HepG2 (cell line): Measurements from ENCODE around the gene DNAJA2. TPM values are rescaled to one million over a fixed set of nuclear protein-coding genes. Genes with fewer than 3 reads are reported as not detected.

Source experiments
- ATAC-seq: fragments of 200-7000 bp; cut with Tn5 transposase; 3 replicates; pipeline ENCODE4 v1.9.1; 2020; ENCODE audit warnings: mild to moderate bottlenecking, moderate library complexity
- BruUV-seq: library from RNA; stranded (reverse); fragments of 400-500 nt; replicated peaks from 2 replicates; lab custom pipeline; 2021; lab: Mats Ljungman, UMichigan
- CTCF ChIA-PET: fragments of 300-600 bp; formaldehyde crosslinking; extraction: SDS; loops from one replicate; lab custom pipeline; 2021; ENCODE audit warnings: low total read pairs, inconsistent platforms, low intra/inter-chr PET ratio; lab: Yijun Ruan, JAX
- POLR2A ChIA-PET: fragments of 350-600 bp; sonication (Branson Sonifier 250); formaldehyde crosslinking; loops from one replicate; lab custom pipeline; 2020; ENCODE audit warnings: antibody characterized with exemption, inconsistent platforms; lab: Yijun Ruan, JAX
- DNase-seq: peaks from one replicate; pipeline ENCODE4 v3.0.0-alpha.2; 2015; ENCODE audit warnings: low spot score
- FAIRE-seq: peaks from 3 replicates; lab custom pipeline; 2011; peaks lifted over from hg19 to GRCh38; lab: Jason Lieb, UNC
- H2AFZ ChIP-seq: one replicate; pipeline ENCODE4 v1.6.1; 2011; ENCODE audit warnings: low read length, inconsistent platforms
- H3K27ac ChIP-seq: fragments of 300-600 bp; 3 replicates; pipeline ENCODE4 v1.8.0; 2011; ENCODE audit warnings: mixed run types, mild to moderate bottlenecking, mixed read lengths, low read length, inconsistent platforms; ENCODE audit not compliant: insufficient read depth; ENCODE audit errors: extremely low read length
- H3K27me3 ChIP-seq, 2 experiments: fragments of 200-600 bp in 1 of 2; 2 replicates in 1 of 2; 3 replicates in 1 of 2; pipeline versions ENCODE4 v1.6.0 to v1.8.0; 2011; ENCODE audit warnings: low read length in 2 of 2, mild to moderate bottlenecking in 2 of 2, moderate library complexity in 2 of 2, inconsistent platforms in 1 of 2; ENCODE audit not compliant: insufficient read depth in 2 of 2, control insufficient read depth in 1 of 2
- H3K36me3 ChIP-seq, 2 experiments: fragments of 200-600 bp in 1 of 2; replicated peaks in 1 of 2; 2 replicates in 1 of 2; 3 replicates in 1 of 2; pipeline versions ENCODE4 v1.5.1 to v1.8.0; 2011; ENCODE audit warnings: low read length in 2 of 2, inconsistent platforms in 1 of 2; ENCODE audit not compliant: insufficient read depth in 2 of 2, control insufficient read depth in 1 of 2
- H3K4me1 ChIP-seq: 2 replicates; pipeline ENCODE4 v1.5.1; 2012; ENCODE audit warnings: low read length, inconsistent platforms; ENCODE audit not compliant: insufficient read depth
- H3K4me2 ChIP-seq: 2 replicates; pipeline ENCODE4 v1.6.0; 2011; ENCODE audit warnings: low read depth, low read length, inconsistent platforms
- H3K4me3 ChIP-seq, 3 experiments: fragments of 200-600 bp in 1 of 3; sonication (generic), shearing (Covaris generic) in 1 of 3; replicated peaks in 1 of 3; 2 replicates each; pipeline ENCODE4 v1.5.1; 2011 to 2016; ENCODE audit warnings: low read length in 3 of 3, inconsistent platforms in 2 of 3, low read depth in 2 of 3, mild to moderate bottlenecking in 2 of 3, control low read depth in 1 of 3, mixed read lengths in 1 of 3; ENCODE audit not compliant: insufficient read depth in 1 of 3
- H3K79me2 ChIP-seq: one replicate; pipeline ENCODE4 v1.6.1; 2011; ENCODE audit warnings: low read length, inconsistent platforms; ENCODE audit not compliant: insufficient read depth
- H3K9ac ChIP-seq: 2 replicates; pipeline ENCODE4 v1.6.0; 2011; ENCODE audit warnings: mild to moderate bottlenecking, low read depth, low read length, inconsistent platforms; ENCODE audit not compliant: insufficient read depth
- H3K9me3 ChIP-seq: 2 replicates; pipeline ENCODE4 v1.5.1; 2012; ENCODE audit warnings: mild to moderate bottlenecking, low read length
- H4K20me1 ChIP-seq: 2 replicates; pipeline ENCODE4 v1.6.0; 2011; ENCODE audit warnings: inconsistent platforms, mild to moderate bottlenecking, low read length, moderate library complexity; ENCODE audit not compliant: insufficient read depth
- ATF7 ChIP-seq, 2 experiments: fragments of 450-650 bp in 1 of 2; sonication (generic) in 1 of 2; formaldehyde crosslinking in 1 of 2; IDR thresholded peaks; 2 replicates each; pipeline versions ENCODE4 v1.4.0 to v1.6.1; 2016 to 2020; ENCODE audit warnings: antibody characterized with exemption in 1 of 2, mild to moderate bottlenecking in 1 of 2, missing genetic modification reagents in 1 of 2
- CEBPB ChIP-seq: IDR thresholded peaks from 2 replicates; pipeline ENCODE4 v1.6.1; 2011; ENCODE audit warnings: low read depth, low read length, improper control_type of control experiment, borderline replicate concordance
- CHCHD3 ChIP-seq: sonication (generic); formaldehyde crosslinking; IDR thresholded peaks from 2 replicates; pipeline ENCODE4 v1.8.0; 2022; ENCODE audit warnings: mild to moderate bottlenecking, missing genetic modification reagents, moderate library complexity
- LBX2 ChIP-seq: sonication (generic); formaldehyde crosslinking; IDR thresholded peaks from 2 replicates; pipeline ENCODE4 v1.5.0; 2020; ENCODE audit warnings: missing genetic modification reagents, mild to moderate bottlenecking, borderline replicate concordance
- MED1 ChIP-seq: sonication (generic); formaldehyde crosslinking; IDR thresholded peaks from 2 replicates; pipeline ENCODE4 v1.4.0; 2020; ENCODE audit warnings: missing genetic modification reagents
- NR2F2 ChIP-seq: IDR thresholded peaks from 2 replicates; pipeline ENCODE4 v1.6.1; 2012; ENCODE audit warnings: low read depth, inconsistent platforms, borderline replicate concordance
- RBFOX2 ChIP-seq: fragments of 200-400 bp; formaldehyde crosslinking; IDR thresholded peaks from 2 replicates; pipeline ENCODE4 v1.6.1; 2017; ENCODE audit warnings: low read depth, mild to moderate bottlenecking, low read length
- RXRA ChIP-seq: sonication (generic); formaldehyde crosslinking; IDR thresholded peaks from 2 replicates; pipeline ENCODE4 v1.5.1; 2020; ENCODE audit warnings: missing genetic modification reagents
- SKI ChIP-seq: fragments of 450-650 bp; IDR thresholded peaks from one replicate; pipeline ENCODE4 v1.6.1; 2018; ENCODE audit warnings: mild to moderate bottlenecking; ENCODE audit not compliant: partially characterized antibody
- SRSF1 ChIP-seq: fragments of 200-400 bp; formaldehyde crosslinking; optimal IDR thresholded peaks from 2 replicates; pipeline ENCODE3; 2017; ENCODE audit warnings: mild to moderate bottlenecking, low read depth, low read length, moderate library complexity
- SSRP1 ChIP-seq: IDR thresholded peaks from 2 replicates; pipeline ENCODE4 v1.6.1; 2016; ENCODE audit warnings: control low read depth
- ZBTB1 ChIP-seq: sonication (generic); formaldehyde crosslinking; IDR thresholded peaks from 2 replicates; pipeline ENCODE4 v1.4.0; 2020; ENCODE audit warnings: missing genetic modification reagents, borderline replicate concordance
- ZBTB38 ChIP-seq: sonication (generic); formaldehyde crosslinking; IDR thresholded peaks from 2 replicates; pipeline ENCODE4 v1.5.1; 2020; ENCODE audit warnings: mild to moderate bottlenecking, missing genetic modification reagents
- ZBTB4 ChIP-seq: sonication (generic); formaldehyde crosslinking; IDR thresholded peaks from 2 replicates; pipeline ENCODE4 v1.4.0; 2020; ENCODE audit warnings: missing genetic modification reagents, mild to moderate bottlenecking, borderline replicate concordance
- ZNF576 ChIP-seq: sonication (generic); formaldehyde crosslinking; IDR thresholded peaks from 2 replicates; pipeline ENCODE4 v1.4.0; 2020; ENCODE audit warnings: mild to moderate bottlenecking, missing genetic modification reagents
- ZNF776 ChIP-seq: sonication (generic); formaldehyde crosslinking; IDR thresholded peaks from 2 replicates; pipeline ENCODE4 v1.4.0; 2020; ENCODE audit warnings: mild to moderate bottlenecking, missing genetic modification reagents
- WGBS: methylation state at CpG from one replicate; pipeline ENCODE4 v1.1.6; 2017; ENCODE audit warnings: low lambda C conversion rate; 5-methylcytosine and 5-hydroxymethylcytosine counted together
- in situ Hi-C: cut with HindIII; loops from 2 replicates; pipeline ENCODE4 v1.10.0; 2017; ENCODE audit warnings: low pct_unique_long_range_greater_than_20kb; ENCODE audit not compliant: extremely low pct_ligation_motif_present
- intact Hi-C: fragments of 100-400 bp; cut with micrococcal nuclease; formaldehyde crosslinking; loops from one replicate; pipeline ENCODE4 v1.10.0; 2022; ENCODE audit not compliant: unreplicated experiment
- polyA plus RNA-seq, 8 experiments: library from polyadenylated mRNA; depleted of rRNA in 3 of 8; stranded (reverse) in 7 of 8; unstranded in 1 of 8; fragments of >200 nt; fragmentation: Illumina TruSeq in 4 of 8; extraction: Trizol in 4 of 8; gene quantifications; 2 replicates each; pipeline versions ENCODE4 v1.2.1 to v1.2.3, GENCODE V29; 2011 to 2016; ENCODE audit warnings: low read depth in 4 of 8, missing spikeins in 1 of 8, mixed read lengths in 1 of 8; ENCODE audit not compliant: insufficient read depth in 1 of 8
- total RNA-seq, 5 experiments: library from RNA; depleted of rRNA; stranded (reverse); fragments of >200 nt; fragmentation: Illumina TruSeq; extraction: Trizol; gene quantifications; 2 replicates each; pipeline ENCODE4 v1.2.3, GENCODE V29; 2016; ENCODE audit warnings: low read depth in 1 of 5
- TF ChIP-seq, protein P1 (sequence below): IDR thresholded peaks from 2 replicates; pipeline ENCODE4 v1.6.1; 2012; ENCODE audit warnings: inconsistent platforms
- TF ChIP-seq, protein P2 (sequence below): sonication (generic); formaldehyde crosslinking; IDR thresholded peaks from 2 replicates; pipeline ENCODE4 v1.4.0; 2020; ENCODE audit warnings: low read depth, mild to moderate bottlenecking, missing genetic modification reagents

The DNAJA2 gene
- total and polyA plus RNA-seq, 2 of the 13 experiments (the other 11 are each of a cell fraction or from before 2014, with no cell fraction given), result 25.4 to 176 TPM

DNA sequence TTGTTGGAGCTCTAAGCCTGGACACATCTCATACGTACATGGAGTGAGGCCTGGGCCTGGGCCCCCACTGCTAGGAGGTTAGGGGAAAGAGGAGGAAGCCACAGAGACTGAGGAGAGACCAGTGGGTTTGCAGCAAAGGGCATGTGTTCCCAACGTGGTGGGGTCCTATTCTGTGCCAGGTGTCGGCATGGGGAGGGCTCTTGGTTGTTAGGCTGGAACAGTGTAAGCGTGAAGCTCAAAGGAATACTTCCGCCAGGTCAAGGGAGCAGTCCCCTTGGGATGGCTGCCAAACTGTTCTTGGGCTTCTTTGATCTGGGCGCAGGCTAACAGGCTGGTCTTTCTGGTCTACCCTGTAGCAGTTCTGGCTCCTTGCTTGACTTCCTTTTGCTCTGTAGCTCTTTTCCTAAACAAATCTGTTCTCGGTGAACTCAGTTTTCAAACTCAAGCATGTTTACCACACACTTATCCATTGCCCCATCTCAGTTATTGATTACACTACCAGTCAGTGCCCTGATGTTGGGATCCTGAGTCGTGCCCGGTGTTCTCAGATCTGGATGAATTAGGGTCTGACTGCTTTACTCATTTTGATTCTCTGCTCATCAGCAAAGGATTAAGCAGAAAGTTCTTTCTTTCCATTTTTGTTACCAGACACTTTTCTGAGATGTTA is 52.9 kb downstream of the DNAJA2 start:
- Histone ChIP-seq H3K4me3 (no peak overlapping the region), H3K36me3 (peaks cover 77 to 95% of the 10 kb centered on the region in 2 experiments), H3K4me2 (no peak overlapping the region), H3K79me2 (no peaks in the 10 kb centered on the region), H2AFZ (no peak overlapping the region), H3K4me1 (peaks cover 52% of the 10 kb centered on the region), H3K9ac (no peak overlapping the region), H3K27me3 (no peaks in the 10 kb centered on the region), H4K20me1 (peaks cover 47% of the 10 kb centered on the region), H3K27ac (no peak overlapping the region), H3K9me3 (no peaks in the 10 kb centered on the region)
- POLR2A ChIA-PET, result interaction anchor here (0.7 to 2.4 kb wide), 5 partner anchors 13 to 67 kb away, joined by 3 to 17 read pairs (median 6); partner anchors contain the start of gene GPT2
- DNase-seq (peak; percentile 35), ATAC-seq (no peak), FAIRE-seq (no peak)
- WGBS, result 74% methylated on average over 9 of the region's 9 CpGs
- intact Hi-C loops, result no loop called here
- in situ Hi-C loops, result no loop called here
- CTCF ChIA-PET, result interaction anchor here (1.4 kb wide), 1 partner anchor 67 kb away, joined by 3 read pairs; no protein-coding TSS in a partner anchor
- BruUV-seq, result no TSS peak
- 0 out of 2 replicates have a peak, but pooled peaks have one; percentile 41 for TF ChIP-seq ZBTB4
- TF ChIP-seq SSRP1 (CRISPR knock-in tag), result no peak
- TF ChIP-seq CEBPB, result no peak
- TF ChIP-seq RBFOX2, result peak; percentile 61
- TF ChIP-seq ATF7 (IDR thresholded peaks at IDR 0.05), result no peak
- no peak for TF ChIP-seq ATF7 (CRISPR knock-in tag; IDR thresholded peaks at IDR 0.05)
- TF ChIP-seq LBX2, result no peak
- TF ChIP-seq SKI, result no peak
- TF ChIP-seq, protein P1, sequence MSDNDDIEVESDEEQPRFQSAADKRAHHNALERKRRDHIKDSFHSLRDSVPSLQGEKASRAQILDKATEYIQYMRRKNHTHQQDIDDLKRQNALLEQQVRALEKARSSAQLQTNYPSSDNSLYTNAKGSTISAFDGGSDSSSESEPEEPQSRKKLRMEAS, result peak; percentile 22; the same call in 1 of the 2 replicates
- 0 out of 2 replicates have a peak, but pooled peaks have one; percentile 14 for TF ChIP-seq CHCHD3
- peak; percentile 29; the same call in 1 of the 2 replicates for TF ChIP-seq RXRA
- peak; percentile 45 for TF ChIP-seq SRSF1
- peak; percentile 51 for TF ChIP-seq NR2F2
- TF ChIP-seq, protein P2, sequence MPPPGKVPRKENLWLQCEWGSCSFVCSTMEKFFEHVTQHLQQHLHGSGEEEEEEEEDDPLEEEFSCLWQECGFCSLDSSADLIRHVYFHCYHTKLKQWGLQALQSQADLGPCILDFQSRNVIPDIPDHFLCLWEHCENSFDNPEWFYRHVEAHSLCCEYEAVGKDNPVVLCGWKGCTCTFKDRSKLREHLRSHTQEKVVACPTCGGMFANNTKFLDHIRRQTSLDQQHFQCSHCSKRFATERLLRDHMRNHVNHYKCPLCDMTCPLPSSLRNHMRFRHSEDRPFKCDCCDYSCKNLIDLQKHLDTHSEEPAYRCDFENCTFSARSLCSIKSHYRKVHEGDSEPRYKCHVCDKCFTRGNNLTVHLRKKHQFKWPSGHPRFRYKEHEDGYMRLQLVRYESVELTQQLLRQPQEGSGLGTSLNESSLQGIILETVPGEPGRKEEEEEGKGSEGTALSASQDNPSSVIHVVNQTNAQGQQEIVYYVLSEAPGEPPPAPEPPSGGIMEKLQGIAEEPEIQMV (CRISPR knock-in tag), result 0 out of 2 replicates have a peak, but pooled peaks have one; percentile 11
- 0 out of 2 replicates have a peak, but pooled peaks have one; percentile 21 for TF ChIP-seq MED1
- no peak for TF ChIP-seq ZNF776 (CRISPR knock-in tag)
- 0 out of 2 replicates have a peak, but pooled peaks have one; percentile 31 for TF ChIP-seq ZNF576 (CRISPR knock-in tag)
- TF ChIP-seq ZBTB1, result no peak
- TF ChIP-seq ZBTB38 (CRISPR knock-in tag), result peak; percentile 66
